ENCODE results near the gene RAB7A. TPM values are rescaled to one million over a fixed set of nuclear protein-coding genes. Genes with fewer than 3 reads are reported as not detected.
A peak's percentile ranks its signal among the peaks of the same experiment; 100 is the strongest.

Gene RAB7A
- total and polyA plus RNA-seq, 10 of the 15 experiments (the other 5 are each of a cell fraction or from before 2014, with no cell fraction given): 40.3 to 212 (median 160) TPM

DNA sequence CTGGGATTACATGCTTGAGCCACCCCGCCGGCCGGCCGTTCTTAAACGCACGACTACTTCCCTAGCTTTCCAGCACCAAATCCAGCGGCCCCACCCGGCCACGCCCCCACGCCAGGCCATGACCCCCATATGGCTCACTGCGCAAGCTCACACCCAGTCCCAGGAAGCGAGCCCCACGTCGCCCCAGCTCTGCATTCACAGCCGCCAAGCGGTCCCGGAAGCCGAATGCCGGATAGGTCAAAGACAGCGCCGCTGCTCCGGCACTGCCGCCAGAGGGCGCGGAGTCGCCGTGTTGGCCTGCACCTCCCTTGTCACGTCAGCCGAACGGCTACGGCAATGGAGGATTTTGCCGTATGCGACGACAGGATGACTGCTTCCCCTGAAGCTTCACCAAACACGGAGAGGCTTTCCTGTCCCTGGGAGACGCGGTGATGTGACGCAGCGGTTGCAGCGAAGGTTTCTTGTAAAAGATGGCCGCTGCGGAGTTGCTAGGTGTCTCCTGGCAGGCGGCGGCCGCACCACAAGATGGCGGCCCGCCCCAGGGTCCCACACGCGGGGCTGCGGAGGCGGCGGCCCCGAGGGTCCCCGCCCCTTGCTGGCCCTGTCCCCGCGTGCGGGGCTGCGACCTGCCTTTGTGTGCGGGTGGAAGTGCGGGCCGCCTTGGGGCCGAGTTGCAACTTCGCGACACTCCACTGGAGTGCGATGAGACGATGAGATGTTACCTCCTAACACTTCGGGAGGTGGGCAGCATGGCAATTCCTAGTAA lies 45.2 kb upstream of the RAB7A start (continued):
- TF ChIP-seq BHLHE40 (IDR thresholded peaks at IDR 0.05; ENCODE audit: borderline replicate concordance in 1 of 2, low read depth in 2 of 2, low read length in 1 of 2) (peak in 1 of 2 experiments; percentile 68; a peak in 2 of 4 replicates), SIN3A (IDR thresholded peaks at IDR 0.05; ENCODE audit: low read depth, low read length) (peak; percentile 45; the same call in 1 of the 2 replicates), IRF5 (IDR thresholded peaks at IDR 0.05; ENCODE audit: borderline replicate concordance) (no peak), WRNIP1 (IDR thresholded peaks at IDR 0.05; ENCODE audit: borderline replicate concordance, low read depth, low read length) (0 out of 2 replicates have a peak, but pooled peaks have one; percentile 72), HCFC1 (IDR thresholded peaks at IDR 0.05; ENCODE audit: low read length) (peak; percentile 62; the same call in 1 of the 2 replicates), KAT2A (conservative IDR thresholded peaks at IDR 0.05; ENCODE audit: control insufficient read depth, low read depth, low read length) (no peak), FOS (IDR thresholded peaks at IDR 0.05; ENCODE audit: borderline replicate concordance, extremely low read depth, insufficient read length) (no peak), SMAD5 (IDR thresholded peaks at IDR 0.05; ENCODE audit: low read depth) (peak; percentile 54; the same call in 1 of the 2 replicates), GABPA (IDR thresholded peaks at IDR 0.05; ENCODE audit: low read depth) (peak; percentile 85), ZSCAN29 (IDR thresholded peaks at IDR 0.05) (no peak), TAF1 (IDR thresholded peaks at IDR 0.05; ENCODE audit: borderline replicate concordance, low read depth, low read length) (peak; percentile 66), HDAC6 (IDR thresholded peaks at IDR 0.05; ENCODE audit: unreplicated experiment) (peak; percentile 57), MXI1 (IDR thresholded peaks at IDR 0.05; ENCODE audit: low read depth, low read length) (peak; percentile 30; the same call in 1 of the 2 replicates), MLLT1 (IDR thresholded peaks at IDR 0.05) (peak; percentile 52), CBFB (IDR thresholded peaks at IDR 0.05; ENCODE audit: low read depth) (peak; percentile 54; the same call in 1 of the 2 replicates), CHD4 (IDR thresholded peaks at IDR 0.05) (0 out of 2 replicates have a peak, but pooled peaks have one; percentile 77), EED (IDR thresholded peaks at IDR 0.05; ENCODE audit: low read depth) (peak; percentile 63), POLR2A (IDR thresholded peaks at IDR 0.05; ENCODE audit: low read depth, low read length) (peak; percentile 98), TCF3 (IDR thresholded peaks at IDR 0.05; ENCODE audit: borderline replicate concordance, insufficient read depth, low read depth, low read length) (no peak)
- TF ChIP-seq, protein P1, sequence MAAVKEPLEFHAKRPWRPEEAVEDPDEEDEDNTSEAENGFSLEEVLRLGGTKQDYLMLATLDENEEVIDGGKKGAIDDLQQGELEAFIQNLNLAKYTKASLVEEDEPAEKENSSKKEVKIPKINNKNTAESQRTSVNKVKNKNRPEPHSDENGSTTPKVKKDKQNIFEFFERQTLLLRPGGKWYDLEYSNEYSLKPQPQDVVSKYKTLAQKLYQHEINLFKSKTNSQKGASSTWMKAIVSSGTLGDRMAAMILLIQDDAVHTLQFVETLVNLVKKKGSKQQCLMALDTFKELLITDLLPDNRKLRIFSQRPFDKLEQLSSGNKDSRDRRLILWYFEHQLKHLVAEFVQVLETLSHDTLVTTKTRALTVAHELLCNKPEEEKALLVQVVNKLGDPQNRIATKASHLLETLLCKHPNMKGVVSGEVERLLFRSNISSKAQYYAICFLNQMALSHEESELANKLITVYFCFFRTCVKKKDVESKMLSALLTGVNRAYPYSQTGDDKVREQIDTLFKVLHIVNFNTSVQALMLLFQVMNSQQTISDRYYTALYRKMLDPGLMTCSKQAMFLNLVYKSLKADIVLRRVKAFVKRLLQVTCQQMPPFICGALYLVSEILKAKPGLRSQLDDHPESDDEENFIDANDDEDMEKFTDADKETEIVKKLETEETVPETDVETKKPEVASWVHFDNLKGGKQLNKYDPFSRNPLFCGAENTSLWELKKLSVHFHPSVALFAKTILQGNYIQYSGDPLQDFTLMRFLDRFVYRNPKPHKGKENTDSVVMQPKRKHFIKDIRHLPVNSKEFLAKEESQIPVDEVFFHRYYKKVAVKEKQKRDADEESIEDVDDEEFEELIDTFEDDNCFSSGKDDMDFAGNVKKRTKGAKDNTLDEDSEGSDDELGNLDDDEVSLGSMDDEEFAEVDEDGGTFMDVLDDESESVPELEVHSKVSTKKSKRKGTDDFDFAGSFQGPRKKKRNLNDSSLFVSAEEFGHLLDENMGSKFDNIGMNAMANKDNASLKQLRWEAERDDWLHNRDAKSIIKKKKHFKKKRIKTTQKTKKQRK (IDR thresholded peaks at IDR 0.05; ENCODE audit: low read depth, low read length): no peak
- TF ChIP-seq, protein P2, sequence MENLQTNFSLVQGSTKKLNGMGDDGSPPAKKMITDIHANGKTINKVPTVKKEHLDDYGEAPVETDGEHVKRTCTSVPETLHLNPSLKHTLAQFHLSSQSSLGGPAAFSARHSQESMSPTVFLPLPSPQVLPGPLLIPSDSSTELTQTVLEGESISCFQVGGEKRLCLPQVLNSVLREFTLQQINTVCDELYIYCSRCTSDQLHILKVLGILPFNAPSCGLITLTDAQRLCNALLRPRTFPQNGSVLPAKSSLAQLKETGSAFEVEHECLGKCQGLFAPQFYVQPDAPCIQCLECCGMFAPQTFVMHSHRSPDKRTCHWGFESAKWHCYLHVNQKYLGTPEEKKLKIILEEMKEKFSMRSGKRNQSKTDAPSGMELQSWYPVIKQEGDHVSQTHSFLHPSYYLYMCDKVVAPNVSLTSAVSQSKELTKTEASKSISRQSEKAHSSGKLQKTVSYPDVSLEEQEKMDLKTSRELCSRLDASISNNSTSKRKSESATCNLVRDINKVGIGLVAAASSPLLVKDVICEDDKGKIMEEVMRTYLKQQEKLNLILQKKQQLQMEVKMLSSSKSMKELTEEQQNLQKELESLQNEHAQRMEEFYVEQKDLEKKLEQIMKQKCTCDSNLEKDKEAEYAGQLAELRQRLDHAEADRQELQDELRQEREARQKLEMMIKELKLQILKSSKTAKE (IDR thresholded peaks at IDR 0.05; ENCODE audit: low read depth, poor library complexity, severe bottlenecking): no peak

Data from GM12878 (cell line).